ENCODE data around the gene SRRD.

- TF ChIP-seq POLR2AphosphoS5 (IDR thresholded peaks at IDR 0.05; ENCODE audit: low read depth, low read length) = no peak
- TF ChIP-seq POLR2A (IDR thresholded peaks at IDR 0.05; ENCODE audit: low read depth, low read length) = no peak
Measured at GRCh38 chr22:26464312-26464711, 19.4 kb upstream of the SRRD start.
